Spleen (tissue), 11 donors: ENCODE results near the gene CCDC90B. TPM values are rescaled to one million over a fixed set of nuclear protein-coding genes. Genes with fewer than 3 reads are reported as not detected.

Experiments used
- DNase-seq: peaks from one replicate; pipeline ENCODE4 v3.0.0-alpha.2; 2020
- H3K27ac ChIP-seq, 8 donors: fragments of 200-600 bp; sonication (generic) in 7 of 8; 1 replicate in 4 of 8; 2 replicates in 4 of 8; pipeline versions ENCODE4 v1.5.0 to v1.8.0; 2016 to 2021; ENCODE audit warnings: inconsistent platforms in 4 of 8, mild to moderate bottlenecking in 4 of 8, moderate library complexity in 1 of 8
- H3K27me3 ChIP-seq, 7 donors: fragments of 200-600 bp; sonication (generic) in 6 of 7; replicated peaks in 1 of 7; 1 replicate in 4 of 7; 2 replicates in 3 of 7; pipeline versions ENCODE4 v1.5.0 to v1.8.0; 2016 to 2021; ENCODE audit warnings: inconsistent platforms in 3 of 7, mild to moderate bottlenecking in 1 of 7
- H3K36me3 ChIP-seq, 6 donors: fragments of 200-600 bp; sonication (generic) in 5 of 6; 1 replicate in 4 of 6; 2 replicates in 2 of 6; pipeline versions ENCODE4 v1.5.0 to v1.8.0; 2016 to 2021; ENCODE audit warnings: inconsistent platforms in 2 of 6
- H3K4me1 ChIP-seq, 6 donors: fragments of 200-600 bp; sonication (generic) in 5 of 6; 1 replicate in 3 of 6; 2 replicates in 3 of 6; pipeline versions ENCODE4 v1.5.0 to v1.8.0; 2016 to 2021; ENCODE audit warnings: inconsistent platforms in 3 of 6
- H3K4me3 ChIP-seq, 8 donors: fragments of 200-600 bp; sonication (generic) in 7 of 8; 1 replicate in 4 of 8; 2 replicates in 4 of 8; pipeline versions ENCODE4 v1.5.0 to v1.8.0; 2016 to 2021; ENCODE audit warnings: inconsistent platforms in 4 of 8, mild to moderate bottlenecking in 4 of 8, moderate library complexity in 2 of 8
- H3K9me3 ChIP-seq, 8 donors: fragments of 200-600 bp; sonication (generic) in 7 of 8; 1 replicate in 4 of 8; 2 replicates in 4 of 8; pipeline versions ENCODE4 v1.5.0 to v1.8.0; 2016 to 2021; ENCODE audit warnings: inconsistent platforms in 4 of 8
- POLR2A ChIP-seq, 3 donors: fragments of 450-650 bp; IDR thresholded peaks; one replicate each; pipeline ENCODE4 v1.5.1; 2017; ENCODE audit warnings: antibody characterized with exemption in 3 of 3, mild to moderate bottlenecking in 1 of 3
- POLR2AphosphoS5 ChIP-seq, 3 donors: sonication (generic); formaldehyde crosslinking; IDR thresholded peaks; one replicate each; pipeline ENCODE4 v1.5.1; 2017; ENCODE audit warnings: antibody characterized with exemption in 3 of 3
- WGBS, 5 donors: extraction: QIAGEN DNeasy Blood & Tissue Kit in 3 of 5; methylation state at CpG; one replicate each; pipeline versions ENCODE4 v1.1.5 to v1.1.7; 2013 to 2018; 5-methylcytosine and 5-hydroxymethylcytosine counted together
- intact Hi-C: fragments of 100-400 bp; cut with DNase I; formaldehyde crosslinking; loops from one replicate; pipeline ENCODE4 v1.15.0; 2023; ENCODE audit warnings: low total_unique reads
- polyA plus RNA-seq, 3 donors: library from polyadenylated mRNA; stranded (reverse); fragments of 200-250 nt; gene quantifications; one replicate each; pipeline ENCODE4 v1.2.1, GENCODE V29; 2013
- total RNA-seq, 7 donors: library from RNA; depleted of rRNA in 3 of 7; stranded (reverse); fragments of >200 nt in 3 of 7; fragmentation: NEBNext Ultra II Directional in 4 of 7; extraction: Animal tissue kit (Norgen Biotek cat#: 25700) in 4 of 7; gene quantifications; one replicate each; pipeline versions ENCODE4 v1.1.0 to v1.2.1, GENCODE V29; 2016 to 2021
- TF ChIP-seq, protein P1 (sequence below), 11 experiments: fragments of 200-600 bp in 7 of 11; fragments of 450-650 bp in 4 of 11; sonication (generic) in 4 of 11; IDR thresholded peaks in 8 of 11; conservative IDR thresholded peaks in 3 of 11; 1 replicate in 7 of 11; 2 replicates in 4 of 11; pipeline versions ENCODE4 v1.4.0 to v1.8.0; 2016 to 2021; ENCODE audit warnings: antibody characterized with exemption in 11 of 11, inconsistent platforms in 4 of 11, mild to moderate bottlenecking in 1 of 11
- donor health status: healthy with polysubstance abuse.
- donor health status: DM: no; HTN: no; CAD: no; lungs with moderate emphysema.
- donor health status: DM: no; HTN: no; CAD: no.
- donor health status: Bipolar disorder and iron deficiency.
- donor health status: healthy.
- donor health status: DM: no; HTN: no; CAD: no.
- donor health status: DM: yes; HTN: yes; CAD: no.

Gene CCDC90B
- total and polyA plus RNA-seq, 10 donors = 26.6 to 54.5 (median 36.6) TPM

DNA sequence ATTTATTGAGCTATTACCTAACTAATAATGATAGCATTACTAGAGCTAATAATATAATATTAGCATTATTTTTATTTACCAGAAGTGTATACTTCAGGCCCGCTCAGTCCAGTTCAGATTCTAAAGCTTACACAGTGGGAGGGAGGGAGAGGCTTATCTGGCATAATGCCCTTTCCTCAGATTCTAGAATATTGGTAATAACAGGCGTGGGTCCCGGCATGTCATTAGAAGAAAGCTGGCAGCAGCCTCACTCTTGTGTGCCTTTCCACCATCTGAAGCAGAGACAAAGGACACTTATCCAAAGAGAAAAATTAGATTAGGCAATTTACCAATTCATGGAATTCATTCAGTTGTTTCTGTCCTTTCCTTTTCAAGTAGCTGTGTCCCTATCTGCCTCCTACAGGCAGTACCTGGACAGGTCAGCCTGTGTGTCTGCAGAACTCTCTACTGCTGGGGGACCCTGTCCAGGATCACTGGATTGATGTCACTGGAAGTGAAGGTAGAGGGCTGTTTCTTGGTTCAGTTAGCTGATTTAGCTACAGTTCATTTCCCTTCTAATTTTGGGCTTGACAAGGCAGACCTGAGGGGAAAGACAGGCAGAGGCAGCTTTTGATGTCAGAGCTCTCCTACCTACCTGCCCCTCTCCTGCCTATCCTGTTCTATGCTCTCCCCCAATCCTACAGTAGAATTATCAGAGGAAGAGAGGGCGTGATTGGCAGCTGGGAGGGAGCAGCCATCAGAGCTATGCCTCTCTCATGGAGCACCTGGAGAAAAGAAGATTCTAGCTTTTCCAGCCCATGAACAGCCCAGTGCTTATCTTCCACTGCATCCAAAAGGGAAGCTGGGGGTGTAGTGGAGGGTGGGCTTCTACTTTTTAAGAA is 20.3 kb upstream of the CCDC90B start:
- no peak for TF ChIP-seq POLR2AphosphoS5 (IDR thresholded peaks at IDR 0.05)
- TF ChIP-seq POLR2A (IDR thresholded peaks at IDR 0.05) = no peak
- TF ChIP-seq, protein P1, sequence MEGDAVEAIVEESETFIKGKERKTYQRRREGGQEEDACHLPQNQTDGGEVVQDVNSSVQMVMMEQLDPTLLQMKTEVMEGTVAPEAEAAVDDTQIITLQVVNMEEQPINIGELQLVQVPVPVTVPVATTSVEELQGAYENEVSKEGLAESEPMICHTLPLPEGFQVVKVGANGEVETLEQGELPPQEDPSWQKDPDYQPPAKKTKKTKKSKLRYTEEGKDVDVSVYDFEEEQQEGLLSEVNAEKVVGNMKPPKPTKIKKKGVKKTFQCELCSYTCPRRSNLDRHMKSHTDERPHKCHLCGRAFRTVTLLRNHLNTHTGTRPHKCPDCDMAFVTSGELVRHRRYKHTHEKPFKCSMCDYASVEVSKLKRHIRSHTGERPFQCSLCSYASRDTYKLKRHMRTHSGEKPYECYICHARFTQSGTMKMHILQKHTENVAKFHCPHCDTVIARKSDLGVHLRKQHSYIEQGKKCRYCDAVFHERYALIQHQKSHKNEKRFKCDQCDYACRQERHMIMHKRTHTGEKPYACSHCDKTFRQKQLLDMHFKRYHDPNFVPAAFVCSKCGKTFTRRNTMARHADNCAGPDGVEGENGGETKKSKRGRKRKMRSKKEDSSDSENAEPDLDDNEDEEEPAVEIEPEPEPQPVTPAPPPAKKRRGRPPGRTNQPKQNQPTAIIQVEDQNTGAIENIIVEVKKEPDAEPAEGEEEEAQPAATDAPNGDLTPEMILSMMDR (IDR thresholded peaks at IDR 0.05 in 8 of 11, conservative IDR thresholded peaks at IDR 0.05 in 3 of 11) = no peak
- intact Hi-C loops = no loop called here

DNA sequence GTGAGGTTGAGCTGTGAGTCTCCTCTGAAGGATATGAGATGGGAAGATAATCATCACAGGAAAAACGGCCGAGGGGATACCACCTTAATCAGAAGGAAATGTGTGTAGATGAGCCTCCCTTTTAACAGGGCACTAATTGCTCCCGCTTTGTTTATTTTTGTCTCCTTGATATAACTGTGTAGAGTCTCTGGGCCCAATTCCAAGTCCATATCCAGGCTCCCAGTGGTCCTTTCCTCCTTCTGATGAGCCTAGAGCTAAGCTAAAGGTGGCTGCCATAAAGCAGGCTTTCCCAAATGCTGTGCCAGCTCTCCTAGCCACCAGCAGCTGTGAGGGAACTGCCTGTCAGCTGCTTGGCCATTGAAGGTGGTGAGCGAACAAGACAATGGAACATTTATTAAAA is 17.1 kb upstream of the CCDC90B start:
- Histone ChIP-seq H3K4me1 (no peaks in the 10 kb centered on the region), H3K4me3 (no peak overlapping the region), H3K36me3 (no peaks in the 10 kb centered on the region), H3K27me3 (no peaks in the 10 kb centered on the region), H3K9me3 (no peaks in the 10 kb centered on the region), H3K27ac (no peak overlapping the region)
- intact Hi-C loops = no loop called here
- TF ChIP-seq, protein P1 (IDR thresholded peaks at IDR 0.05 in 8 of 11, conservative IDR thresholded peaks at IDR 0.05 in 3 of 11) = no peak
- TF ChIP-seq POLR2AphosphoS5 (IDR thresholded peaks at IDR 0.05) = no peak
- TF ChIP-seq POLR2A (IDR thresholded peaks at IDR 0.05) = no peak
- DNase-seq = no peak
- 63 to 75% (median 75%) methylated on average over 4 of the region's 4 CpGs for WGBS, 5 donors

More for the DNA sequence above, 20.3 kb upstream of the CCDC90B start:
- Histone ChIP-seq H3K4me3 (no peak overlapping the region), H3K27me3 (no peaks in the 10 kb centered on the region), H3K36me3 (no peaks in the 10 kb centered on the region), H3K9me3 (no peaks in the 10 kb centered on the region), H3K4me1 (no peaks in the 10 kb centered on the region), H3K27ac (no peak overlapping the region)
- WGBS, 5 donors = 87 to 91% (median 89%) methylated on average over 4 of the region's 4 CpGs
- DNase-seq = no peak

DNA sequence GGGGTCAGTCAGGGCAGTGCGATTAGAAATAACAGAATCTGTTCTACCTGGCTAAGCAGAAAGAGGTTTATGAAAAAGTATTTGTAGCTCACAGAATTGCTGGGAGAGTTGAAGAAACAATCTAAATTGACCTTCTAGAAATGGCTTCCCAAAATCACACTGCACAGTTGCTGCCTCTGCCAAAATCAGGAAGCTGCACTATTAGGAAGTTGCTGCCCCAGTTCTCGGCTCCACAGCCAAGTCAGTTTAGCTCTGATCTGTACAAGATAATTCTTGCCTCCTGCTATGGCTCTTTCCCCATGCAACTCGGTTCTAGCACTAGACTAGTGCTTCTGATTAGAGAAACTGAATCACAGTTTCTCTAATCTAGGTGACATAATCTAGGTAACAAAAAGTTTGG is 16.0 kb upstream of the CCDC90B start:
- WGBS, 5 donors = 48 to 57% (median 52%) methylated on average over 3 of the region's 3 CpGs
- DNase-seq = no peak
- no peaks in the 10 kb centered on the region for H3K9me3 ChIP-seq
- no peak for TF ChIP-seq POLR2AphosphoS5 (IDR thresholded peaks at IDR 0.05)
- TF ChIP-seq, protein P1 (IDR thresholded peaks at IDR 0.05 in 8 of 11, conservative IDR thresholded peaks at IDR 0.05 in 3 of 11) = no peak
- no peak for TF ChIP-seq POLR2A (IDR thresholded peaks at IDR 0.05)
- no peaks in the 10 kb centered on the region for H3K27me3 ChIP-seq
- no peaks in the 10 kb centered on the region for H3K4me1 ChIP-seq
- no peaks in the 10 kb centered on the region for H3K36me3 ChIP-seq
- no peak overlapping the region for H3K27ac ChIP-seq
- H3K4me3 ChIP-seq = no peak overlapping the region
- intact Hi-C loops = no loop called here

- intact Hi-C loops = loop anchor here (10.0 kb wide), 1 partner anchor 425 kb away; no protein-coding TSS in a partner anchor
These were observed 13.5 kb upstream of the CCDC90B start for GRCh38 chr11:83299681-83300080.

More at GRCh38 chr11:83299681-83300080, 13.5 kb upstream of the CCDC90B start:
- Histone ChIP-seq H3K4me3 (no peak overlapping the region), H3K27me3 (no peaks in the 10 kb centered on the region), H3K27ac (no peak overlapping the region), H3K9me3 (no peaks in the 10 kb centered on the region), H3K4me1 (no peaks in the 10 kb centered on the region), H3K36me3 (no peaks in the 10 kb centered on the region)
- DNase-seq = no peak
- no peak for TF ChIP-seq POLR2AphosphoS5 (IDR thresholded peaks at IDR 0.05)
- 62 to 88% (median 77%) methylated on average over 6 of the region's 6 CpGs for WGBS, 5 donors
